MM.1S (cell line): Measurements from ENCODE around the gene NRXN3.

Experiments used
- CTCF ChIP-seq: fragments of 300-600 bp; sonication (generic); IDR thresholded peaks from 2 replicates; pipeline ENCODE4 v1.5.1; 2016; ENCODE audit warnings: antibody characterized with exemption, low read length, mixed read lengths
- EZH2 ChIP-seq: fragments of 300-600 bp; sonication (generic); optimal IDR thresholded peaks from 2 replicates; pipeline ENCODE3; 2017; ENCODE audit warnings: low read depth, mild to moderate bottlenecking, antibody characterized with exemption, low read length, mixed read lengths
- EZH2phosphoT487 ChIP-seq: fragments of 300-600 bp; sonication (generic); IDR thresholded peaks from 2 replicates; pipeline ENCODE4 v1.6.1; 2018; ENCODE audit warnings: antibody characterized with exemption, low read length

- TF ChIP-seq CTCF: no peak
- TF ChIP-seq EZH2: no peak
- no peak for TF ChIP-seq EZH2phosphoT487
These were observed 1072.5 kb downstream of the NRXN3 start for GRCh38 chr14:79242666-79243065.
